HEK293 (cell line): ENCODE measurements around the gene TUBB2B.

Experiments used
- GLI2 ChIP-seq: fragments of 450-650 bp; formaldehyde crosslinking; IDR thresholded peaks from 2 replicates; pipeline ENCODE4; 2017; ENCODE audit warnings: missing biosample characterization, missing genetic modification characterization, low read depth, borderline replicate concordance
- GLIS1 ChIP-seq: fragments of 450-650 bp; formaldehyde crosslinking; IDR thresholded peaks from 2 replicates; pipeline ENCODE4 v1.5.1; 2016; ENCODE audit warnings: missing biosample characterization, missing genetic modification characterization
- MZF1 ChIP-seq: fragments of 450-650 bp; formaldehyde crosslinking; IDR thresholded peaks from 2 replicates; pipeline ENCODE4 v1.5.1; 2017; ENCODE audit warnings: missing biosample characterization, missing genetic modification characterization, borderline replicate concordance
- SP2 ChIP-seq: fragments of 450-650 bp; formaldehyde crosslinking; IDR thresholded peaks from 2 replicates; pipeline ENCODE4 v1.5.1; 2016; ENCODE audit warnings: missing biosample characterization, missing genetic modification characterization
- ZFHX2 ChIP-seq: fragments of 450-650 bp; formaldehyde crosslinking; conservative IDR thresholded peaks from 2 replicates; pipeline ENCODE4 v1.5.1; 2016; ENCODE audit warnings: missing biosample characterization, missing genetic modification characterization
- ZNF114 ChIP-seq: fragments of 450-650 bp; formaldehyde crosslinking; IDR thresholded peaks from 2 replicates; pipeline ENCODE4 v1.5.0; 2017; ENCODE audit warnings: missing biosample characterization, missing genetic modification characterization
- ZNF560 ChIP-seq: fragments of 450-650 bp; formaldehyde crosslinking; IDR thresholded peaks from 2 replicates; pipeline ENCODE4 v1.5.1; 2017; ENCODE audit warnings: missing biosample characterization, missing genetic modification characterization, borderline replicate concordance
- ZNF791 ChIP-seq: fragments of 450-650 bp; formaldehyde crosslinking; IDR thresholded peaks from 2 replicates; pipeline ENCODE4 v1.5.1; 2016; ENCODE audit warnings: missing biosample characterization, missing genetic modification characterization
- TF ChIP-seq, protein P1 (sequence below): fragments of 450-650 bp; formaldehyde crosslinking; IDR thresholded peaks from 2 replicates; pipeline ENCODE4 v1.5.1; 2016; ENCODE audit warnings: missing biosample characterization, missing genetic modification characterization
- TF ChIP-seq, protein P2 (sequence below): fragments of 450-650 bp; formaldehyde crosslinking; IDR thresholded peaks from 2 replicates; pipeline ENCODE4 v1.5.1; 2016; ENCODE audit warnings: missing biosample characterization, missing genetic modification characterization
- TF ChIP-seq, protein P3 (sequence below): fragments of 450-650 bp; formaldehyde crosslinking; conservative IDR thresholded peaks from 2 replicates; pipeline ENCODE4 v1.5.1; 2016; ENCODE audit warnings: low read depth, missing biosample characterization, missing genetic modification characterization
- TF ChIP-seq, protein P4 (sequence below): fragments of 450-650 bp; formaldehyde crosslinking; IDR thresholded peaks from 2 replicates; pipeline ENCODE4 v1.5.1; 2016; ENCODE audit warnings: missing biosample characterization, missing genetic modification characterization
- TF ChIP-seq, protein P5 (sequence below): fragments of 450-650 bp; formaldehyde crosslinking; IDR thresholded peaks from 2 replicates; pipeline ENCODE4 v1.5.1; 2016; ENCODE audit warnings: missing biosample characterization, missing genetic modification characterization, borderline replicate concordance
- TF ChIP-seq, protein P6 (sequence below): fragments of 450-650 bp; formaldehyde crosslinking; IDR thresholded peaks from 2 replicates; pipeline ENCODE4 v1.5.1; 2016; ENCODE audit warnings: missing biosample characterization, missing genetic modification characterization

TUBB2B gene

DNA sequence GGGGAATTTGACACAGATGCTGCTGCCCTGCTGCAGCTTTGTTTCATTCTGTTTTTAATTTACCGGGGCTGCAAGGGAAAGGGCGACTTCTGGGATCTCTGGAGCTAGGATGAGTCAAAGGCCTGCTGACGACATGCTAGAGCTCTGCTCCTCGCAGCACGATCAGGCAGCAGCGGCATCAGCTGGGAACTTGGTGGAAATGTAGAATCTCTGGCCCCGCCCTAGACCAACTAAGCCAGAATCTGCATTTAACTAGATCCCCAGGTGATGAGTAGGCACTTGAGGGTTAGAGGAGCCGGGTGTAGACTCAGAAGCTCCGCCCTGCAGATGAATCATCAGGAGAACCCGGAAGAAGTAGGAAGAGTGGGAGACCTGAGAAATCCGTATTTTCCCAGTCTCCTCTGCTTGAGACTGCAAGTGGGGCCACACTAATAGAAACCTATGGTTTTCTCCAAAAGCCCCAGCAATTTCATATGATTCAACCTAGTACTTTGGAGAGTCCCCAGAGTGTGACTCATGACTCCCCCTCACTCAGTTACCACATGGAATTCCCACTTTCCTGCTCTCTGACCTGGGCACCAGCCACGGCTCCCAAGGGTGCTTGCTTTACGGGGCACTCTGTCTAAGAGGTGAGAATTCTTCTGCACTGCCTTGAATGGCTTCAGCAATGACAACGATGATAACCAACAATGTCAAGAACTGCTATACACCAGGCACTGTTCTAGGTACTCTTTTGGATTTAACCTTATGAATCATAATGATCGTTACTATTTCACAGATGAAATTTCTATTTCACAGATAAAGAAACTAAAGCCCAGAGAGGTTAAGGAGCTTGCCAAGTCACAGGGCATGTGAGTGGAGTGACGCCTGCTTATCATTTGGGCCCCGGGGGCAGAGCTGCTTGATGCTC lies 18.1 kb downstream of the TUBB2B start (continued):
- no peak for TF ChIP-seq ZNF560
- TF ChIP-seq ZFHX2, result 0 out of 2 replicates have a peak, but pooled peaks have one; percentile 11
- TF ChIP-seq, protein P1, sequence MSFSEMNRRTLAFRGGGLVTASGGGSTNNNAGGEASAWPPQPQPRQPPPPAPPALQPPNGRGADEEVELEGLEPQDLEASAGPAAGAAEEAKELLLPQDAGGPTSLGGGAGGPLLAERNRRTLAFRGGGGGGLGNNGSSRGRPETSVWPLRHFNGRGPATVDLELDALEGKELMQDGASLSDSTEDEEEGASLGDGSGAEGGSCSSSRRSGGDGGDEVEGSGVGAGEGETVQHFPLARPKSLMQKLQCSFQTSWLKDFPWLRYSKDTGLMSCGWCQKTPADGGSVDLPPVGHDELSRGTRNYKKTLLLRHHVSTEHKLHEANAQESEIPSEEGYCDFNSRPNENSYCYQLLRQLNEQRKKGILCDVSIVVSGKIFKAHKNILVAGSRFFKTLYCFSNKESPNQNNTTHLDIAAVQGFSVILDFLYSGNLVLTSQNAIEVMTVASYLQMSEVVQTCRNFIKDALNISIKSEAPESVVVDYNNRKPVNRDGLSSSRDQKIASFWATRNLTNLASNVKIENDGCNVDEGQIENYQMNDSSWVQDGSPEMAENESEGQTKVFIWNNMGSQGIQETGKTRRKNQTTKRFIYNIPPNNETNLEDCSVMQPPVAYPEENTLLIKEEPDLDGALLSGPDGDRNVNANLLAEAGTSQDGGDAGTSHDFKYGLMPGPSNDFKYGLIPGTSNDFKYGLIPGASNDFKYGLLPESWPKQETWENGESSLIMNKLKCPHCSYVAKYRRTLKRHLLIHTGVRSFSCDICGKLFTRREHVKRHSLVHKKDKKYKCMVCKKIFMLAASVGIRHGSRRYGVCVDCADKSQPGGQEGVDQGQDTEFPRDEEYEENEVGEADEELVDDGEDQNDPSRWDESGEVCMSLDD (tag by site-specific recombination), result 0 out of 2 replicates have a peak, but pooled peaks have one; percentile 47
- TF ChIP-seq, protein P2, sequence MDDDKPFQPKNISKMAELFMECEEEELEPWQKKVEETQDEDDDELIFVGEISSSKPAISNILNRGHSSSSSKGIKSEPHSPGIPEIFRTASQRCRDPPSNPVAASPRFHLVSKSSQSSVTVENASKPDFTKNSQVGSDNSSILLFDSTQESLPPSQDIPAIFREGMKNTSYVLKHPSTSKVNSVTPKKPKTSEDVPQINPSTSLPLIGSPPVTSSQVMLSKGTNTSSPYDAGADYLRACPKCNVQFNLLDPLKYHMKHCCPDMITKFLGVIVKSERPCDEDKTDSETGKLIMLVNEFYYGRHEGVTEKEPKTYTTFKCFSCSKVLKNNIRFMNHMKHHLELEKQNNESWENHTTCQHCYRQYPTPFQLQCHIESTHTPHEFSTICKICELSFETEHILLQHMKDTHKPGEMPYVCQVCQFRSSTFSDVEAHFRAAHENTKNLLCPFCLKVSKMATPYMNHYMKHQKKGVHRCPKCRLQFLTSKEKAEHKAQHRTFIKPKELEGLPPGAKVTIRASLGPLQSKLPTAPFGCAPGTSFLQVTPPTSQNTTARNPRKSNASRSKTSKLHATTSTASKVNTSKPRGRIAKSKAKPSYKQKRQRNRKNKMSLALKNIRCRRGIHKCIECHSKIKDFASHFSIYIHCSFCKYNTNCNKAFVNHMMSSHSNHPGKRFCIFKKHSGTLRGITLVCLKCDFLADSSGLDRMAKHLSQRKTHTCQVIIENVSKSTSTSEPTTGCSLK (tag by site-specific recombination), result no peak
- no peak for TF ChIP-seq GLI2
- TF ChIP-seq, protein P3, sequence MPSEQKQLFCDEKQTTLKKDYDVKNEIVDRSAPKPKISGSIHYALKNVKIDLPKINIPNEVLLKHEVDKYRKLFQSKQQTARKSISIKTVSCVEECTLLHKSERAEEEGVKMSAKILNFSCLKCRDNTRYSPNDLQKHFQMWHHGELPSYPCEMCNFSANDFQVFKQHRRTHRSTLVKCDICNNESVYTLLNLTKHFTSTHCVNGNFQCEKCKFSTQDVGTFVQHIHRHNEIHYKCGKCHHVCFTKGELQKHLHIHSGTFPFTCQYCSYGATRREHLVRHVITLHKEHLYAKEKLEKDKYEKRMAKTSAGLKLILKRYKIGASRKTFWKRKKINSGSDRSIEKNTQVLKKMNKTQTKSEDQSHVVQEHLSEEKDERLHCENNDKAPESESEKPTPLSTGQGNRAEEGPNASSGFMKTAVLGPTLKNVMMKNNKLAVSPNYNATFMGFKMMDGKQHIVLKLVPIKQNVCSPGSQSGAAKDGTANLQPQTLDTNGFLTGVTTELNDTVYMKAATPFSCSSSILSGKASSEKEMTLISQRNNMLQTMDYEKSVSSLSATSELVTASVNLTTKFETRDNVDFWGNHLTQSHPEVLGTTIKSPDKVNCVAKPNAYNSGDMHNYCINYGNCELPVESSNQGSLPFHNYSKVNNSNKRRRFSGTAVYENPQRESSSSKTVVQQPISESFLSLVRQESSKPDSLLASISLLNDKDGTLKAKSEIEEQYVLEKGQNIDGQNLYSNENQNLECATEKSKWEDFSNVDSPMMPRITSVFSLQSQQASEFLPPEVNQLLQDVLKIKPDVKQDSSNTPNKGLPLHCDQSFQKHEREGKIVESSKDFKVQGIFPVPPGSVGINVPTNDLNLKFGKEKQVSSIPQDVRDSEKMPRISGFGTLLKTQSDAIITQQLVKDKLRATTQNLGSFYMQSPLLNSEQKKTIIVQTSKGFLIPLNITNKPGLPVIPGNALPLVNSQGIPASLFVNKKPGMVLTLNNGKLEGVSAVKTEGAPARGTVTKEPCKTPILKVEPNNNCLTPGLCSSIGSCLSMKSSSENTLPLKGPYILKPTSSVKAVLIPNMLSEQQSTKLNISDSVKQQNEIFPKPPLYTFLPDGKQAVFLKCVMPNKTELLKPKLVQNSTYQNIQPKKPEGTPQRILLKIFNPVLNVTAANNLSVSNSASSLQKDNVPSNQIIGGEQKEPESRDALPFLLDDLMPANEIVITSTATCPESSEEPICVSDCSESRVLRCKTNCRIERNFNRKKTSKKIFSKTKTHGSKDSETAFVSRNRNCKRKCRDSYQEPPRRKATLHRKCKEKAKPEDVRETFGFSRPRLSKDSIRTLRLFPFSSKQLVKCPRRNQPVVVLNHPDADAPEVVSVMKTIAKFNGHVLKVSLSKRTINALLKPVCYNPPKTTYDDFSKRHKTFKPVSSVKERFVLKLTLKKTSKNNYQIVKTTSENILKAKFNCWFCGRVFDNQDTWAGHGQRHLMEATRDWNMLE (tag by site-specific recombination), result peak; percentile 91
- peak; percentile 100 for TF ChIP-seq MZF1
- no peak for TF ChIP-seq GLIS1 (tag by site-specific recombination)
- TF ChIP-seq ZNF114 (tag by site-specific recombination), result no peak
- TF ChIP-seq, protein P4, sequence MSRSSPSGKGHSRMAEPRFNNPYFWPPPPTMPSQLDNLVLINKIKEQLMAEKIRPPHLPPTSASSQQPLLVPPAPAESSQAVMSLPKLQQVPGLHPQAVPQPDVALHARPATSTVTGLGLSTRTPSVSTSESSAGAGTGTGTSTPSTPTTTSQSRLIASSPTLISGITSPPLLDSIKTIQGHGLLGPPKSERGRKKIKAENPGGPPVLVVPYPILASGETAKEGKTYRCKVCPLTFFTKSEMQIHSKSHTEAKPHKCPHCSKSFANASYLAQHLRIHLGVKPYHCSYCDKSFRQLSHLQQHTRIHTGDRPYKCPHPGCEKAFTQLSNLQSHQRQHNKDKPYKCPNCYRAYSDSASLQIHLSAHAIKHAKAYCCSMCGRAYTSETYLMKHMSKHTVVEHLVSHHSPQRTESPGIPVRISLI (tag by site-specific recombination), result no peak
- peak; percentile 60 for TF ChIP-seq SP2
- TF ChIP-seq ZNF791, result no peak
- TF ChIP-seq, protein P5, sequence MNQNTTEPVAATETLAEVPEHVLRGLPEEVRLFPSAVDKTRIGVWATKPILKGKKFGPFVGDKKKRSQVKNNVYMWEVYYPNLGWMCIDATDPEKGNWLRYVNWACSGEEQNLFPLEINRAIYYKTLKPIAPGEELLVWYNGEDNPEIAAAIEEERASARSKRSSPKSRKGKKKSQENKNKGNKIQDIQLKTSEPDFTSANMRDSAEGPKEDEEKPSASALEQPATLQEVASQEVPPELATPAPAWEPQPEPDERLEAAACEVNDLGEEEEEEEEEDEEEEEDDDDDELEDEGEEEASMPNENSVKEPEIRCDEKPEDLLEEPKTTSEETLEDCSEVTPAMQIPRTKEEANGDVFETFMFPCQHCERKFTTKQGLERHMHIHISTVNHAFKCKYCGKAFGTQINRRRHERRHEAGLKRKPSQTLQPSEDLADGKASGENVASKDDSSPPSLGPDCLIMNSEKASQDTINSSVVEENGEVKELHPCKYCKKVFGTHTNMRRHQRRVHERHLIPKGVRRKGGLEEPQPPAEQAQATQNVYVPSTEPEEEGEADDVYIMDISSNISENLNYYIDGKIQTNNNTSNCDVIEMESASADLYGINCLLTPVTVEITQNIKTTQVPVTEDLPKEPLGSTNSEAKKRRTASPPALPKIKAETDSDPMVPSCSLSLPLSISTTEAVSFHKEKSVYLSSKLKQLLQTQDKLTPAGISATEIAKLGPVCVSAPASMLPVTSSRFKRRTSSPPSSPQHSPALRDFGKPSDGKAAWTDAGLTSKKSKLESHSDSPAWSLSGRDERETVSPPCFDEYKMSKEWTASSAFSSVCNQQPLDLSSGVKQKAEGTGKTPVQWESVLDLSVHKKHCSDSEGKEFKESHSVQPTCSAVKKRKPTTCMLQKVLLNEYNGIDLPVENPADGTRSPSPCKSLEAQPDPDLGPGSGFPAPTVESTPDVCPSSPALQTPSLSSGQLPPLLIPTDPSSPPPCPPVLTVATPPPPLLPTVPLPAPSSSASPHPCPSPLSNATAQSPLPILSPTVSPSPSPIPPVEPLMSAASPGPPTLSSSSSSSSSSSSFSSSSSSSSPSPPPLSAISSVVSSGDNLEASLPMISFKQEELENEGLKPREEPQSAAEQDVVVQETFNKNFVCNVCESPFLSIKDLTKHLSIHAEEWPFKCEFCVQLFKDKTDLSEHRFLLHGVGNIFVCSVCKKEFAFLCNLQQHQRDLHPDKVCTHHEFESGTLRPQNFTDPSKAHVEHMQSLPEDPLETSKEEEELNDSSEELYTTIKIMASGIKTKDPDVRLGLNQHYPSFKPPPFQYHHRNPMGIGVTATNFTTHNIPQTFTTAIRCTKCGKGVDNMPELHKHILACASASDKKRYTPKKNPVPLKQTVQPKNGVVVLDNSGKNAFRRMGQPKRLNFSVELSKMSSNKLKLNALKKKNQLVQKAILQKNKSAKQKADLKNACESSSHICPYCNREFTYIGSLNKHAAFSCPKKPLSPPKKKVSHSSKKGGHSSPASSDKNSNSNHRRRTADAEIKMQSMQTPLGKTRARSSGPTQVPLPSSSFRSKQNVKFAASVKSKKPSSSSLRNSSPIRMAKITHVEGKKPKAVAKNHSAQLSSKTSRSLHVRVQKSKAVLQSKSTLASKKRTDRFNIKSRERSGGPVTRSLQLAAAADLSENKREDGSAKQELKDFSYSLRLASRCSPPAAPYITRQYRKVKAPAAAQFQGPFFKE, result no peak
- TF ChIP-seq, protein P6, sequence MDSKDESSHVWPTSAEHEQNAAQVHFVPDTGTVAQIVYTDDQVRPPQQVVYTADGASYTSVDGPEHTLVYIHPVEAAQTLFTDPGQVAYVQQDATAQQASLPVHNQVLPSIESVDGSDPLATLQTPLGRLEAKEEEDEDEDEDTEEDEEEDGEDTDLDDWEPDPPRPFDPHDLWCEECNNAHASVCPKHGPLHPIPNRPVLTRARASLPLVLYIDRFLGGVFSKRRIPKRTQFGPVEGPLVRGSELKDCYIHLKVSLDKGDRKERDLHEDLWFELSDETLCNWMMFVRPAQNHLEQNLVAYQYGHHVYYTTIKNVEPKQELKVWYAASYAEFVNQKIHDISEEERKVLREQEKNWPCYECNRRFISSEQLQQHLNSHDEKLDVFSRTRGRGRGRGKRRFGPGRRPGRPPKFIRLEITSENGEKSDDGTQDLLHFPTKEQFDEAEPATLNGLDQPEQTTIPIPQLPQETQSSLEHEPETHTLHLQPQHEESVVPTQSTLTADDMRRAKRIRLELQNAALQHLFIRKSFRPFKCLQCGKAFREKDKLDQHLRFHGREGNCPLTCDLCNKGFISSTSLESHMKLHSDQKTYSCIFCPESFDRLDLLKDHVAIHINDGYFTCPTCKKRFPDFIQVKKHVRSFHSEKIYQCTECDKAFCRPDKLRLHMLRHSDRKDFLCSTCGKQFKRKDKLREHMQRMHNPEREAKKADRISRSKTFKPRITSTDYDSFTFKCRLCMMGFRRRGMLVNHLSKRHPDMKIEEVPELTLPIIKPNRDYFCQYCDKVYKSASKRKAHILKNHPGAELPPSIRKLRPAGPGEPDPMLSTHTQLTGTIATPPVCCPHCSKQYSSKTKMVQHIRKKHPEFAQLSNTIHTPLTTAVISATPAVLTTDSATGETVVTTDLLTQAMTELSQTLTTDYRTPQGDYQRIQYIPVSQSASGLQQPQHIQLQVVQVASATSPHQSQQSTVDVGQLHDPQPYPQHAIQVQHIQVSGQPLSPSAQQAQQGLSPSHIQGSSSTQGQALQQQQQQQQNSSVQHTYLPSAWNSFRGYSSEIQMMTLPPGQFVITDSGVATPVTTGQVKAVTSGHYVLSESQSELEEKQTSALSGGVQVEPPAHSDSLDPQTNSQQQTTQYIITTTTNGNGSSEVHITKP, result peak; percentile 82
